AG09319 (cell line): ENCODE data around the gene PHF12.

Source experiments
- DNase-seq: peaks from one replicate; pipeline ENCODE4 v3.0.0-alpha.2; 2010; ENCODE audit warnings: low read depth; ENCODE audit errors: extremely low read depth
- TF ChIP-seq, protein P1 (sequence below): IDR thresholded peaks from 2 replicates; pipeline ENCODE4 v1.5.1; 2011; ENCODE audit warnings: low read depth, mild to moderate bottlenecking, inconsistent platforms, low read length, moderate library complexity

The PHF12 gene

DNA sequence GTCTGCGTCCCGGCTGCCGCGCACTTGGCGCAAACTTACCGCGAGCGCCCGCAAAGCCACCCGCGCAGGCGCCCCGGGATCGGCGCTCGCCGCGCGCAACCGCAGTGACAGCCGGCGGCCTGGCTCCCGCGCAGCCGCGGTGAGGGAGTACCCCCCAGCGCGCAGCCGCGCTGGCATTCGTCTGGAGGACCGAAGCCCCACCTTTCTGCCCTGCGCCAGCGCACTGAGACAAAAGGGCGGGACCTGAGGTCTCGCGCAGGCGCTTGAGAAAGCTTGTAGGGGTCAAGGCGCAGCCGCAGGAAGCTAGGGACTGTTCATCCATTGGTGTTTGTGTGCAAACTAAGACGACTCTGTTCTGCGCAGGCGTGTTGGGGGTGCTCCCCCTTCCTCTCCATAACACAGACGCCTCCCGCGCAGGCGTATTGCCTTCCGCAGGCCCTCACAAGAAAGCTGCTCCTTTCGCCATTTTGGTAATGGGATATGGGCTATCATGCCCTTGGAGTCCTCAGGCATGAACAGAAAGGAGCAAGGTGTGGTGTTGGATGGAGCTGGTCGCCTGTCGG lies at the start of gene PHF12:
Gene PHF12, minus strand, starts transcription at position 91 of the 563 bp plus-strand sequence. CDS start 558 bp downstream, outside the sequence.
- TF ChIP-seq, protein P1, sequence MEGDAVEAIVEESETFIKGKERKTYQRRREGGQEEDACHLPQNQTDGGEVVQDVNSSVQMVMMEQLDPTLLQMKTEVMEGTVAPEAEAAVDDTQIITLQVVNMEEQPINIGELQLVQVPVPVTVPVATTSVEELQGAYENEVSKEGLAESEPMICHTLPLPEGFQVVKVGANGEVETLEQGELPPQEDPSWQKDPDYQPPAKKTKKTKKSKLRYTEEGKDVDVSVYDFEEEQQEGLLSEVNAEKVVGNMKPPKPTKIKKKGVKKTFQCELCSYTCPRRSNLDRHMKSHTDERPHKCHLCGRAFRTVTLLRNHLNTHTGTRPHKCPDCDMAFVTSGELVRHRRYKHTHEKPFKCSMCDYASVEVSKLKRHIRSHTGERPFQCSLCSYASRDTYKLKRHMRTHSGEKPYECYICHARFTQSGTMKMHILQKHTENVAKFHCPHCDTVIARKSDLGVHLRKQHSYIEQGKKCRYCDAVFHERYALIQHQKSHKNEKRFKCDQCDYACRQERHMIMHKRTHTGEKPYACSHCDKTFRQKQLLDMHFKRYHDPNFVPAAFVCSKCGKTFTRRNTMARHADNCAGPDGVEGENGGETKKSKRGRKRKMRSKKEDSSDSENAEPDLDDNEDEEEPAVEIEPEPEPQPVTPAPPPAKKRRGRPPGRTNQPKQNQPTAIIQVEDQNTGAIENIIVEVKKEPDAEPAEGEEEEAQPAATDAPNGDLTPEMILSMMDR: no peak
- peak; percentile 100 for DNase-seq

GRCh38 chr17:29000973-29001372 lies 49.7 kb upstream of the PHF12 start:
- TF ChIP-seq, protein P1: no peak
- DNase-seq: no peak

GRCh38 chr17:28999206-28999605 lies 47.9 kb upstream of the PHF12 start:
- no peak for DNase-seq
- TF ChIP-seq, protein P1: no peak

GRCh38 chr17:28997806-28998205 lies 46.5 kb upstream of the PHF12 start:
- DNase-seq: no peak
- TF ChIP-seq, protein P1: no peak

DNA sequence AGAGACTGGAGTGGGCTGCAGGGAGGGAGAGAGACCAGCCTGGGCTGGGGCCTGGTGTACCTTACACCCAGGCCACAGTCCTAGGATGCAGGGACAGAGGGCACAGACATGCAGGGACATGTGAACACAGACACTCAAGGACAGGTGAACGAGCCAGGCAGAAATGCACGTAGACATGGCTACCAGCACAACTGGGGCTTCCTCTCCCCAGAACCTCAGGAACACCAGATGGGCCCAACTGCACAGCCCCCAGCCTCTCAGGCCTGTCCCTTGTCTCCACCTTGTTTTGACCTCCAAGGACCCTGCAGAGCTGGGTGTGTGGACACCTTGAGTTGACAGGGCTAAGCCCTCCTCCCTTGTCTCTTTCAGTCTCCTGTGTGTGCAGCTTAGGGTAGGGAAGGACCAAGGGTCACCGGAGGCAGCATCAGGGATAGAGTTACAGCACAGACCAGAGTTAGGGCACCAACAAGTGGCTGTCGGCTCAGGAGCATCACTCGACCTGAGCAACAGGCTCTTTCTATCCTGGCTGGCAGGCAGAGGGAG lies 45.3 kb upstream of the PHF12 start:
- TF ChIP-seq, protein P1: no peak
- DNase-seq: no peak

DNA sequence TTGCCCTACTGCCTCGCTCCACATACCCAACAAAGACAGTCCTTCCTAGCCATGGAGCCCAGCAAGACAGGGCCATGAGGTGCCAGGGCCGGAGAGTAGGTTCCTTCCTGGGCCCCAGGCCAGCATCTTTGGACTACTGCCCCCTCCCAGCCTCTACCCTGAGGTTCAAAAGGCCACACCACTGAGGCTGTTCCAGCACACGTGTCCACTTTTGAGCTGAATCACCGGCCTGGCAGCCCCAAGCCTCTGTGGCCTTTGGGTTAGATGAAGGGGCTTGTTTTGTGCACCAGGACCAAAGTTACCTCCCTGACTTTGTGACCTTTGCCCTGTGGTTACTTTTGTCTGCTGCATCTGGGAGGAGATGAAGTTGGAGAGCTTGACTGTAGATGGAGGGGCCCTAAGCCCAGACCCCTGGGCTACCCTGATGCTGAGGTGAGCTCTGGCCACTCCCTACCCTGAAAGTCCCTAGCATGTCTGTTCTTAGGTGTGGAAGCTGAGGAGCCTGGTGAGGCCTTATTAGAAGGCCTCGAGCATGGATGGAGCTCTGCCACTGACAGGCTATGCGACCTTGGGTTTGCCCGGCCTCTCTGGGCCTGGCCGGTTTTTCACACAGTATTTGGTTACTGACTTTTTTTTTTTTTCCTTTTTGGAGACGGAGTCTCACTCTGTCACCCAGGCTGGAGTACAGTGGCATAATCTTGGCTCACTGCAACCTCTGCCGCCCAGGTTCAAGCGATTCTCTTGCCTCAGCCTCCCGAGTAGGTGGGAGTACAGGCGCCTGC lies 42.5 kb upstream of the PHF12 start:
- TF ChIP-seq, protein P1: no peak
- no peak for DNase-seq
